GM18526 (cell line): Measurements from ENCODE around the gene MSANTD4.
A peak's percentile ranks its signal among the peaks of the same experiment; 100 is the strongest.

Experiments used
- POLR2A ChIP-seq: IDR thresholded peaks from 3 replicates; pipeline ENCODE4 v1.6.1; 2011; ENCODE audit not compliant: insufficient read length; ENCODE audit errors: extremely low read depth

MSANTD4 gene

GRCh38 chr11:106021967-106022794, at the start of gene MSANTD4:
TSS of gene MSANTD4 (minus strand) at chr11:106022240. CDS start at chr11:106010917, 11,323 bp downstream.
- TF ChIP-seq POLR2A = peak; percentile 61

- TF ChIP-seq POLR2A = no peak
These were observed 48.6 kb upstream of the MSANTD4 start for GRCh38 chr11:106070606-106071005.

GRCh38 chr11:106063009-106063408, 41.0 kb upstream of the MSANTD4 start:
- TF ChIP-seq POLR2A = no peak

GRCh38 chr11:106061954-106062949, 40.2 kb upstream of the MSANTD4 start:
- no peak for TF ChIP-seq POLR2A

- no peak for TF ChIP-seq POLR2A
These were observed 39.3 kb upstream of the MSANTD4 start for GRCh38 chr11:106061249-106061784.

GRCh38 chr11:106059617-106060016, 37.6 kb upstream of the MSANTD4 start:
- TF ChIP-seq POLR2A = no peak

- TF ChIP-seq POLR2A = no peak
These were observed 29.1 kb upstream of the MSANTD4 start for GRCh38 chr11:106051103-106051502.

GRCh38 chr11:106049727-106050476, 27.9 kb upstream of the MSANTD4 start:
- TF ChIP-seq POLR2A = no peak

GRCh38 chr11:106047631-106048030, 25.6 kb upstream of the MSANTD4 start:
- no peak for TF ChIP-seq POLR2A

GRCh38 chr11:106043540-106043939, 21.5 kb upstream of the MSANTD4 start:
- TF ChIP-seq POLR2A = no peak

GRCh38 chr11:106032861-106033260, 10.8 kb upstream of the MSANTD4 start:
- TF ChIP-seq POLR2A = no peak

- TF ChIP-seq POLR2A = no peak
These were observed 9.9 kb upstream of the MSANTD4 start for GRCh38 chr11:106031936-106032335.

- no peak for TF ChIP-seq POLR2A
These were observed 9.3 kb upstream of the MSANTD4 start for GRCh38 chr11:106031202-106031810.

GRCh38 chr11:106030609-106031008, 8.6 kb upstream of the MSANTD4 start:
- TF ChIP-seq POLR2A = no peak
